Stimulated activated CD4-positive, alpha-beta T cell treated with anti-CD3 and anti-CD28 coated beads, Interleukin-15, amount 100 ng/mL, for 1 hour (primary cell): ENCODE data around the gene DTD2.
"Not testable (repeated sequence)": the region's sequence is repeated elsewhere in the genome, so short reads cannot be mapped to it uniquely, and the experiment has no call there.

ENCODE experiments used
- DNase-seq, 2 donors: peaks; one replicate each; pipeline ENCODE4 v3.0.0-alpha.2; 2020; ENCODE audit warnings: low read depth in 1 of 2, low spot score in 1 of 2

Gene DTD2

GRCh38 chr14:31442284-31442683, 15.0 kb downstream of the DTD2 start:
- no peak for DNase-seq

DNA sequence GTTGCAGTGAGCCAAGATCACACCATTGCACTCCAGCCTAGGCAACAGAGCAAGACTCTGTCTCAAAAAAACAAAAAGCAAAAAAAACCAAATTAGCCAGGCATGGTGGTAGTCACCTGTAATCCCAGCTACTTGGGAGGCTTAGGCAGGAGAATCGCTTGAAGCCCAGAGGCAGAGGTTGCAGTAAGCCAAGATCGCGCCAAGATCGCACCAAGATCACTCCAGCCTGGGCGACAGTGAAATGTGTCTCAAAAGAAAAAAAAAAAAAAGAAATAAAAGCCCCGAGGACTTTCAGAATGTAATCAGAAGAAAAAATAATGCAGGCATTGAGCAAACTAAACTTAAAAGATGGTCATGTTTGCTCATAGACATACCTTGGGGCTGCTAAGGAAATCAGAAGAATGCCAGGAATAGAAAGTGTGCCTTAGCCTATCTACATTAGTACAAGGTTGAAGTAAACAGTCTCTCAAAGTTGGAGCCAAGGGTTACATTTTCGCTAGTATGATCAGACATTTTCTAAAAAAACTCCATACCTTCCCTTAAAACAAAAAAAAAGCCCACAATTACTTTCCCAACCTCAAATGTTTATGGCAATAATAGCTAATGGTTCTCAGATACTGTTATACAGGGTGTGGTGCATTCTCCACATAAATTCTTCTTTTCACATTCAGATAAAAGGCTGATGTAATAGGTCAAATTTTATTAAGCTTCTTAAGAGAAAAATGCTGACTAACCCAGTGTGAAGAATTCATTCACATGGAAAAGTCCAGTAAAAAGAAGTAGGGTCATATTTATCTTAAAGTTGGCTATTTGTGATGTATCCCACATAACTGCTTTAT, 15.8 kb downstream of the DTD2 start:
- DNase-seq: no peak

GRCh38 chr14:31440280-31440679, 17.0 kb downstream of the DTD2 start:
- DNase-seq: no peak

GRCh38 chr14:31439561-31439960, 17.7 kb downstream of the DTD2 start:
- no peak for DNase-seq

DNA sequence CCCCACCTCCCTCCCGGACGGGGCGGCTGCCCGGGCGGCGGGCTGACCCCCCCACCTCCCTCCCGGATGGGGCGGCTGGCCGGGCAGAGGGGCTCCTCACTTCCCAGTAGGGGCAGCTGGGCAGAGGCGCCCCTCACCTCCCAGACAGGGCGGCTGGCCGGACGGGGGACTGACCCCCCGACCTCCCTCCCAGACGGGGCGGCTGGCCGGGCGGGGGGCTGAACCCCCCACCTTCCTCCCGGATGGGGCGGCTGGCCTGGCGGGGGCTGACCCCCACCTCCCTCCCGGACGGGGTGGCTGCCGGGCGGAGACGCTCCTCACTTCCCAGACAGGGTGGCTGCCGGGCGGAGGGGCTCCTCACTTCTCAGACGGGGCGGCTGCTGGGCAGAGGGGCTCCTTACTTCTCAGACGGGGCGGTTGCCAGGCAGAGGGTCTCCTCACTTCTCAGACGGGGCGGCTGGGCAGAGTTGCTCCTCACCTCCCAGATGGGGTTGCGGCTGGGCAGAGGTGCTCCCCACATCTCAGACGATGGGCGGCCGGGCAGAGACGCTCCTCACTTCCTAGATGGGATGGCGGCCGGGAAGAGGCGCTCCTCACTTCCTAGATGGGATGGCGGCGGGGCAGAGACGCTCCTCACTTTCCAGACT, 20.1 kb downstream of the DTD2 start:
- DNase-seq: not testable (repeated sequence)

DNA sequence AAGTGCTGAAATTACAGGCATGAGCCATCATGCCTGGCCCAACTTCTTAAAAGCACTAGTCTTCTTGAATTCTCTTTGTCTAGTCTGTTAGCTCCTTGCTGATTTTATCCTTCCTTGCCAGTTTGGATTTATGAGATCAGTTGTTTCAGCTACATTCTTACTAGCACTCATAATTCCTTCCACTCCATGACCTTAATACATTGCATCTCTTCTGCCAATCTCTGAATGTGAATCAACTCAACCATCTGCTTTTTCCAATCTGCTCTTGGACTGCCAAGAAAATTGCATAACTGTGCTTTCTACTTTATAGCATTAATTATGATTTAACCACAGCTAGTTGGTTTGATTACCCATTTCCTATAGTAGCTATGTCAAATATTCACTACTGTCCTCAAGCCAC, 22.0 kb downstream of the DTD2 start:
- no peak for DNase-seq

- DNase-seq: no peak
Measured at GRCh38 chr14:31430634-31431264, 26.6 kb downstream of the DTD2 start.

DNA sequence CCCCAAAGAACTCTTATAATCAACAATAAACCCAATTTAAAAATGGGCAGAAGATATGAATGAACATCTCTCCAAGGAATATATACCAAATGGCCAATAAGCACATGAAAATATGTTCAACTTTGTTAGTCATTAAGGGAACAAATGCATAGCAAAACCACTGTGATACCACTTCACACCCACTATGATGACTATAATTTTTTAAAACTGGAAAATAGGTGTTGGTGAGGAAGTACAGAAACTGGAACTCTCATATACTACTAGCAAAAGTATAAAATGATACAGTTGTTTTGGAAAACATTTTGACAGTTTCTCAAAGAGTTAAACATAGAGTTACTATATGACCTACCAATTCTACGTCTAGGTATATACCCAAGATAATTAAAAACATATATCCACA, 27.5 kb downstream of the DTD2 start:
- DNase-seq: no peak

DNA sequence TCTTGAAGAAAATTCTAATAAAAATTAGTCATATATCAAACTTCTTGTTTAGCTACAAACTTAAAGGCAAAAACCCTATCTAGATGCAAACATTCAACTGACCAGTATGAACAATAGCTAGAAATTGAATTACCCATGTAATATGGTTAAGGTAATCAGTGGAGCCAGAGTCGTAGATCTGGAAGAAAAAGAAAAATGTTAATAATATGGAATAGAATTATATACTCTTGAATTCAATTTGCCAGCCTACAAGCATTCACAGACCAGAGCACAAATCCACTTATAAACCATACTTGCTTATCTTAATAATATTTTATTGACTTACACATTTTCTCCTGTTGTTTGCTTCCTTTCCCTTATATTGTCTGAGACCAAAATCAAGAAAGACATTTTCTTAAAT, 29.3 kb downstream of the DTD2 start:
- DNase-seq: no peak

- no peak for DNase-seq
Measured at GRCh38 chr14:31426663-31427062, 30.6 kb downstream of the DTD2 start.

DNA sequence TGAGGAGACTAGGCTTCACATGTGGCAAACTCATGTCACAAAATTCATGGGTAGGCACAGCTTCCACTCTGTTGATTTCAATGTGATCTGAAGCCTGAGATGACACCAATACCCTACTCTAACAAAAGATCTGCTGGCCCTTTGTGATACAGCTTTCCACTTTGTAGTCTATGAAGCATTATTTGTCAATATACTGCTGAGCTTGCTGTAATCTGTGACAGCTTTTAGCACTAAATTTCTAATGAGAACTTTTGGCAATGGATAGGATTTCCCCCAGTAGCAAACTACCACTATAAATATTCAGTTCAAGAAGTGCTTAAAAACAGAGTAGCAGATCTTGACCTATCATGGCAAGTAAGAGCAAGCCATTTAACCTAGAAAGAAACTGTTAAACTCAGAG, 31.4 kb downstream of the DTD2 start:
- DNase-seq: no peak

DNA sequence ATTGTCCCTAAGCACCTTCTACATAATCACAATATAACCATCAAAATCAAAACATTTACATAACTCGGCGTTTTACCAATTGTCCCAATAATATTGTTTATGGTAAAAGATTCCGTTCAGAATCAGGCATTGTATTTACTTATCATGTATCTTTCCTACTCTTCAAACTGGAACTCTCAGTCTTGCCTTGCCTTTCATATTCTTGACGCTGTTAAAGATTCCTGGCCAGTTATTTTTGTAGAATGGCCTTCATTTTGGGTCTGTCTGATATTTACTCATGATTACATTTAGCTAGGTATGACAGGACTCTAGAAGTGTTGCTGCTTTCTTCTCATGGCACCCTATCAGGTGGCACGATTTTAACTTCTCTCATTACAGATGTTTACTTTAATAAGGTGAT, 36.1 kb downstream of the DTD2 start:
- DNase-seq: no peak

- peak; percentile 80 to 91 for DNase-seq
Measured at GRCh38 chr14:31420319-31421111, 36.8 kb downstream of the DTD2 start, which contains the start of gene HEATR5A. Gene HEATR5A (minus strand): TSS chr14:31420550. CDS start chr14:31402975, 17,575 bp downstream.

DNA sequence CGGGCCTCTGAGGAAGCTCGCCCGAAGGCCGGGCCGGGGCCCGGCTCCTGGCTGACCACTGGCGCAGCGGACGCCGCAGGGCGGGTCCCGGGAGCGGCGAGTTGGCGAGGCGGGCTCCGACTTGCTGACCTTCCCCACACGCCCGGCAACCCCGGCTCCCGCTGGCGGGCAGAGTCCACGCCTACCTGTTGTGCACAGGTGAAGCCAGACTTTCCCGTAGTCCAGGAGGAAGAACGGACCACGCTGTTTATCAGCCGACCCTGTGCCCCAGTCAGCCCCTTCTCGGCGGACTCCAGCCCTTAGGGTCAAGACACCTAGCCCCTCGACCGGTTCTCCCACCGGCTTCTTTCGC, 37.4 kb downstream of the DTD2 start:
- DNase-seq: peak in 1 of 2 donors; percentile 3

- DNase-seq: no peak
Measured at GRCh38 chr14:31419179-31419966, 37.9 kb downstream of the DTD2 start.

DNA sequence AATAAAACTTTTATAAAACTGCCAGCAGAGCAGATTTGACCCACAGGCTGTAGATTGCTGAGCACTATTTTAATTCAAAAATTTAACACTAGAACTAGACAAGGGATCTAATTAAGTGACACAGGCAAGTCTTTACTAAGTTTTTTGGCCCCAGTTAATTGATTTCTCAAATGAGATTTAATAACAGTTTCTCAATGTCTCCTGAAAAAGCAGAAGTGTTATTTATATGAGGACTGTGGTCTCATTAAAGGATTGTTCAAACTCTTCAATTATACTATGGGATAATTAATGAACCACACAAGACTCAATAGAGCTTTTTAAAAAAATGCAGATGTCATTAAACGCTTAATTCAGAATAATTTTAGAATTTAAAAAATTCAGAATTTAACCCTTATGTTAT, 38.9 kb downstream of the DTD2 start:
- DNase-seq: no peak

DNA sequence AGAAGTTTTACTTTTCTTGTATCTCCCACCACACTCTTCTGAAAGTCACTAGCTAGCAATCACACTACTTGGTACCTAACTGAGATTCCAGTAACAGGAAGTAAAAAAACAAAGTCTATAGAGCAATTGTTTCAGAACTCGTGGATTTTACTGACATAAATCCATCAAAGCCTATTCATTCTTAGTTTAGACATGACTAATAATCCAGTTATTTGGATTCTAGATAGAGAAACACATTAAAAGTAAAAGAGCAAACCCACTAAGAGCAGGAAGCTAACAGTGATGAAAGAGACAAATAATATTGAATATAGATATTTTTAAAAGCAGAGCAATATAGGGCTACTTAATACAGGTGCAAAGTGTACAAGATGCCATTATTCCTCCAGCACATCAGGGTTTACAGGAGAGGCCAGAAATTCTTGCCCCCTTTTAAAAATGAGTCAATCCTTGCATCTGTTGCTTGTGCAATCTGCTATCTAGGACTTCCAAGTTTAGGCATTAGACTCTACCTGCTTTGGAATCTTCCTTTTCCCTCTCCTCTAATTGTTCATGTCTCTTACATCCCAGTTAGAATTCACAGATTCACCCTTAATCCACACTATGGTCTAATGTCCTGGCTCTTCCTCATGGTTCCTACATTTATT, 43.0 kb downstream of the DTD2 start:
- no peak for DNase-seq

- DNase-seq: no peak
Measured at GRCh38 chr14:31411218-31411727, 46.0 kb downstream of the DTD2 start.

DNA sequence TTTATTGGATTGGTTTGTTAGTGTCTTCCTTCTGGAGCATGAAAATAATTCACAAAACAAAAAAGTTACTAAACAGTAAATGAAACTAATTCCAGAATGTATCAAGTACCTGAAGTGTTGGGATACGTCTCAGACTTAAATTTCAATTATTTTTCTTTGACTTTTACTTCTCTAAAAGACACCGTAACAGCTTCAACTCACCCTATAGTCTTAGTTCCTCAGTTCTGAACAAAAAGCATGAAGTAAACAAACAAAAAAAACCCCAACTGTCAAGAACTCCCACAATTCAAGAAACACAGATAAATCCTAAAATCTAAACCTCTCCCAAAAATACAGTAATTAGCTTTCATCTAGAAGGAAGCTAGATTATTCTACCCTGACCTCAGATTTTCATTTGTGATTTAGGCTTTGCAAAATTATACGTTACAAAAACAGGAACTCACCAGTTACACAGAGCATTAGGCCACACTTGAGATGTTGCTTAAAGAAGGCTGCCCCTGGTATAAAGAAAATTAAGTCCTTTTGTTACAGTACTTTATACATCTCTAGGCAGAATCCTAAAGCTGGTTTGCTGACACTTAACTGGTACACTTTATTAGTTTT, 47.2 kb downstream of the DTD2 start:
- DNase-seq: no peak

GRCh38 chr14:31408421-31408820, 48.9 kb downstream of the DTD2 start:
- DNase-seq: no peak
